Choroid plexus epithelial cell (primary cell): Measurements from ENCODE around the gene VILL.

Experiments
- DNase-seq: peaks from one replicate; pipeline ENCODE4 v3.0.0-alpha.2; 2010; ENCODE audit warnings: low read depth
- H3K4me3 ChIP-seq: 2 replicates; pipeline ENCODE4 v1.5.1; 2011; ENCODE audit warnings: low read depth, mild to moderate bottlenecking, control low read depth, low read length, moderate library complexity
- CTCF ChIP-seq: conservative IDR thresholded peaks from 2 replicates; pipeline ENCODE4 v1.5.1; 2011; ENCODE audit warnings: low read depth, mild to moderate bottlenecking, control low read depth, inconsistent platforms, low read length, moderate library complexity

The VILL gene

GRCh38 chr3:37993820-37994638 lies 3.4 kb downstream of the VILL start:
- peak; percentile 22 for TF ChIP-seq CTCF
- DNase-seq: peak; percentile 89
- H3K4me3 ChIP-seq: peak overlapping the region; percentile 77

- no peak for DNase-seq
- TF ChIP-seq CTCF: no peak
- H3K4me3 ChIP-seq: peak overlapping the region; percentile 77
Observed at GRCh38 chr3:37994639-37994972, 4.0 kb downstream of the VILL start.

GRCh38 chr3:37995652-37996641 lies 5.4 kb downstream of the VILL start:
- peak; percentile 23 for DNase-seq
- peak; percentile 3 for TF ChIP-seq CTCF

GRCh38 chr3:37996785-37997301 lies 6.3 kb downstream of the VILL start:
- TF ChIP-seq CTCF: peak; percentile 97
- H3K4me3 ChIP-seq: no peak overlapping the region
- DNase-seq: peak; percentile 89

More at GRCh38 chr3:37995652-37996641, 5.4 kb downstream of the VILL start:
- no peak overlapping the region for H3K4me3 ChIP-seq

GRCh38 chr3:37997342-37997741 lies 6.8 kb downstream of the VILL start:
- no peak overlapping the region for H3K4me3 ChIP-seq
- no peak for DNase-seq
- no peak for TF ChIP-seq CTCF

GRCh38 chr3:37997791-37998370 lies 7.3 kb downstream of the VILL start:
- H3K4me3 ChIP-seq: no peak overlapping the region
- no peak for TF ChIP-seq CTCF

More at GRCh38 chr3:37997791-37998370, 7.3 kb downstream of the VILL start:
- DNase-seq: no peak
